Stimulated activated effector memory CD8-positive, alpha-beta T cell treated with anti-CD3 and anti-CD28 coated beads, Interleukin-12 subunit alpha, Interleukin-12 subunit beta, amount 100 ng/mL, for 72 hours (primary cell): Measurements from ENCODE around the gene CDC42.
"Not testable (repeated sequence)": the region's sequence is repeated elsewhere in the genome, so short reads cannot be mapped to it uniquely, and the experiment has no call there.

Experiments
- ATAC-seq: fragments of 150-1000 bp; cut with Tn5 transposase; 2 replicates; pipeline ENCODE4 v1.10.0; 2021
- DNase-seq, 2 donors: peaks; one replicate each; pipeline ENCODE4 v3.0.0; 2021 to 2022; ENCODE audit warnings: low spot score in 2 of 2
- H3K27ac Mint-ChIP-seq: one replicate; pipeline ENCODE4 v1.8.0; 2022; ENCODE audit warnings: mild to moderate bottlenecking, mixed read lengths
- H3K36me3 Mint-ChIP-seq: one replicate; pipeline ENCODE4 v1.8.0; 2022; ENCODE audit warnings: mild to moderate bottlenecking, mixed read lengths
- H3K4me1 Mint-ChIP-seq: one replicate; pipeline ENCODE4 v1.8.0; 2022; ENCODE audit warnings: mixed read lengths
- H3K4me3 Mint-ChIP-seq: one replicate; pipeline ENCODE4 v1.8.0; 2022; ENCODE audit warnings: mild to moderate bottlenecking, mixed read lengths
- H3K9me3 Mint-ChIP-seq: one replicate; pipeline ENCODE4 v1.8.0; 2022; ENCODE audit warnings: mixed read lengths

The CDC42 gene

GRCh38 chr1:22026924-22027289 is 25.6 kb upstream of the CDC42 start:
- Mint-ChIP-seq H3K27ac (peak overlapping the region; percentile 100), H3K9me3 (no peaks in the 10 kb centered on the region), H3K4me1 (peaks cover 42% of the 10 kb centered on the region), H3K4me3 (peak overlapping the region; percentile 97), H3K36me3 (peaks cover 35% of the 10 kb centered on the region)
- no peak for ATAC-seq
- no peak for DNase-seq

DNA sequence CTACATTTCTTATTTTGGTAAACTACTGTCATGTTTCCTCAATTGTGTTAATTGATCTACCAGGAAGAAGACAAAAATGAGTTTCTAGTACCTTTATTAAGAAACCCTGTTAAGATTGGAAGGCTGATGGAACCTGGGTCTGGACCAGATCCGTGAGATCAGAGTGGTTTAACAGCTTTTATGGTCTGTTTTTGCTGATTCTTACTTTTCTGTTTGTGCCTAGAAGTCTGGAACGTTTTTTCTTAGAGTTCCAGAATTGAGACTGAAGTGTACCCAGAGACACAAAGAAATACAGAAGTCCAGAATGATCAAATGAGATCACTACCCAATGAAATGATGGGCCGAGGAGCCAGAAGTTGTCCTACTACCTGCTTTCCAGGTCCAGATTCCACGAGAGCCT is 22.5 kb upstream of the CDC42 start:
- ATAC-seq (no peak), DNase-seq (no peak)
- peak overlapping the region; percentile 56 for H3K27ac Mint-ChIP-seq
- H3K36me3 Mint-ChIP-seq: peaks cover 33% of the 10 kb centered on the region
- H3K4me1 Mint-ChIP-seq: peaks cover 26% of the 10 kb centered on the region
- no peak overlapping the region for H3K4me3 Mint-ChIP-seq
- no peaks in the 10 kb centered on the region for H3K9me3 Mint-ChIP-seq

- Mint-ChIP-seq H3K27ac (peak overlapping the region; percentile 56), H3K36me3 (peaks cover 29% of the 10 kb centered on the region), H3K4me3 (no peak overlapping the region)
Measured at GRCh38 chr1:22030473-22030872, 22.0 kb upstream of the CDC42 start.

GRCh38 chr1:22031214-22031962 is 21.1 kb upstream of the CDC42 start:
- H3K36me3 Mint-ChIP-seq: peaks cover 20% of the 10 kb centered on the region
- no peak for DNase-seq
- peaks cover 17% of the 10 kb centered on the region for H3K4me1 Mint-ChIP-seq
- ATAC-seq: no peak
- H3K9me3 Mint-ChIP-seq: no peaks in the 10 kb centered on the region
- no peak overlapping the region for H3K4me3 Mint-ChIP-seq
- H3K27ac Mint-ChIP-seq: no peak overlapping the region

More at GRCh38 chr1:22030473-22030872, 22.0 kb upstream of the CDC42 start:
- Mint-ChIP-seq H3K4me1 (peaks cover 26% of the 10 kb centered on the region), H3K9me3 (no peaks in the 10 kb centered on the region)
- no peak for DNase-seq
- ATAC-seq: no peak

GRCh38 chr1:22034834-22035233 is 17.7 kb upstream of the CDC42 start:
- Mint-ChIP-seq H3K4me1 (peaks cover 15% of the 10 kb centered on the region), H3K36me3 (peaks cover 12% of the 10 kb centered on the region)
- DNase-seq, ATAC-seq, H3K9me3 Mint-ChIP-seq, H3K4me3 Mint-ChIP-seq, H3K27ac Mint-ChIP-seq: not testable (repeated sequence)

- DNase-seq: no peak
- Mint-ChIP-seq H3K9me3 (no peaks in the 10 kb centered on the region), H3K27ac (peak overlapping the region; percentile 96), H3K4me1 (peaks cover 30% of the 10 kb centered on the region), H3K4me3 (no peak overlapping the region), H3K36me3 (peaks cover 2% of the 10 kb centered on the region)
- ATAC-seq: no peak
Measured at GRCh38 chr1:22037520-22037919, 15.0 kb upstream of the CDC42 start.

GRCh38 chr1:22038036-22038435 is 14.5 kb upstream of the CDC42 start:
- DNase-seq (no peak), ATAC-seq (no peak)
- Mint-ChIP-seq H3K4me3 (no peak overlapping the region), H3K4me1 (peaks cover 35% of the 10 kb centered on the region), H3K9me3 (no peaks in the 10 kb centered on the region), H3K36me3 (no peaks in the 10 kb centered on the region), H3K27ac (peak overlapping the region; percentile 96)

- no peaks in the 10 kb centered on the region for H3K36me3 Mint-ChIP-seq
- peaks cover 42% of the 10 kb centered on the region for H3K4me1 Mint-ChIP-seq
- peak; percentile 68 to 91 for DNase-seq
- no peaks in the 10 kb centered on the region for H3K9me3 Mint-ChIP-seq
- peak overlapping the region; percentile 66 for H3K4me3 Mint-ChIP-seq
- peak; percentile 100 for ATAC-seq
- H3K27ac Mint-ChIP-seq: peak overlapping the region; percentile 96
Measured at GRCh38 chr1:22039594-22040285, 12.8 kb upstream of the CDC42 start.

GRCh38 chr1:22040286-22040623 is 12.3 kb upstream of the CDC42 start:
- no peak for DNase-seq
- H3K4me3 Mint-ChIP-seq: peak overlapping the region; percentile 66
- peaks cover 47% of the 10 kb centered on the region for H3K4me1 Mint-ChIP-seq

GRCh38 chr1:22041505-22041904 is 11.0 kb upstream of the CDC42 start:
- peaks cover 51% of the 10 kb centered on the region for H3K4me1 Mint-ChIP-seq
- H3K27ac Mint-ChIP-seq: peak overlapping the region; percentile 74
- H3K9me3 Mint-ChIP-seq: peaks cover 4% of the 10 kb centered on the region
- H3K36me3 Mint-ChIP-seq: no peaks in the 10 kb centered on the region
- DNase-seq: no peak
- no peak overlapping the region for H3K4me3 Mint-ChIP-seq
- no peak for ATAC-seq

More at GRCh38 chr1:22040286-22040623, 12.3 kb upstream of the CDC42 start:
- H3K27ac Mint-ChIP-seq: peak overlapping the region; percentile 96
- H3K9me3 Mint-ChIP-seq: peaks cover 2% of the 10 kb centered on the region
- no peak for ATAC-seq
- no peaks in the 10 kb centered on the region for H3K36me3 Mint-ChIP-seq

- Mint-ChIP-seq H3K4me1 (peaks cover 65% of the 10 kb centered on the region), H3K36me3 (no peaks in the 10 kb centered on the region), H3K27ac (peak overlapping the region; percentile 74), H3K4me3 (no peak overlapping the region), H3K9me3 (peaks cover 4% of the 10 kb centered on the region)
- no peak for ATAC-seq
- DNase-seq: no peak
Measured at GRCh38 chr1:22043198-22043769, 9.2 kb upstream of the CDC42 start.

DNA sequence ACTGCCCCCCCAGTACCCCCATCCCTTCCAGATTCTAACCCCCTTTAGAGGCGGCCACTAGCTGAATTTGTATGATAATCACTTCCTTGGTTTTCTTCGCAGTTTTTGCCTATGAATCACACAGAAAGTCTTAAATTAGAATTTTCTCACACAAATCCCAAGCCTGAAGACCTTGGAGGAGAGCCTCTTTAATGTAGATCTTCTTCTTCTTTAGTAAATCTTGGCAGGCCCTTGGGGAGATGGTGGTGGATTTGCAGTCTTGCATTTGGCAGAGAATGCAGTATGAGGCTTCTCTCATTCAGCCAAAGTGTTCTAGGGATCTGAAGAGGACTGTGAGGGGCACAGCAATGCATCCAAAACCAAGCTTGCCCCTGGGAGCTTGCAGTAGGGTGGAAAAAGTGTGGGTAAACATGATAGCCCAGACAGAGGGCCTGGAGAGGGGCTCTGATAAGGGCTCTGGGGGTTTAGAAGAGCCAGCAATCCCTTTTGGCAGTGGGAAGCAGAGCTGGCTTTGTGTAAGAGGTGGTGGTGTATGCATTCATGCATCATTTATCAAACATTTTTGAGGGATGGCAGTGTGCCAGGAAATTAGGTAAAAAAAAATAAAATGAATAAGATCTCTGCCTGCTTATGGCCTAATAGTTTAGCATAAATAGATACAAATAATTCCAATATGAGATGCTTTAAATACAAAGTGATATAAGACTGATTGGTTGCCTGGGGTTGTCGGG is 7.7 kb upstream of the CDC42 start:
- ATAC-seq (no peak), DNase-seq (no peak)
- Mint-ChIP-seq H3K36me3 (no peaks in the 10 kb centered on the region), H3K4me1 (peaks cover 63% of the 10 kb centered on the region), H3K4me3 (no peak overlapping the region), H3K9me3 (peaks cover 4% of the 10 kb centered on the region), H3K27ac (peak overlapping the region; percentile 18)

- DNase-seq (no peak), ATAC-seq (no peak)
- peak overlapping the region; percentile 18 for H3K27ac Mint-ChIP-seq
- H3K36me3 Mint-ChIP-seq: no peaks in the 10 kb centered on the region
- H3K4me3 Mint-ChIP-seq: no peak overlapping the region
- peaks cover 56% of the 10 kb centered on the region for H3K4me1 Mint-ChIP-seq
- peaks cover 4% of the 10 kb centered on the region for H3K9me3 Mint-ChIP-seq
Measured at GRCh38 chr1:22045604-22046228, 6.8 kb upstream of the CDC42 start.

- peaks cover 38% of the 10 kb centered on the region for H3K4me1 Mint-ChIP-seq
- H3K36me3 Mint-ChIP-seq: peaks cover 25% of the 10 kb centered on the region
- no peak for DNase-seq
- peak overlapping the region; percentile 62 for H3K27ac Mint-ChIP-seq
- H3K9me3 Mint-ChIP-seq: peaks cover 4% of the 10 kb centered on the region
- H3K4me3 Mint-ChIP-seq: peak overlapping the region; percentile 12
- ATAC-seq: peak; percentile 55
Measured at GRCh38 chr1:22048351-22049192, 3.9 kb upstream of the CDC42 start.
